ENCODE data around the gene MARCHF2. TPM values are rescaled to one million over a fixed set of nuclear protein-coding genes. Genes with fewer than 3 reads are reported as not detected.
A peak's percentile ranks its signal among the peaks of the same experiment; 100 is the strongest.

MARCHF2 gene
- total and polyA plus RNA-seq, 2 donors (not counting 3 experiments of a cell fraction or from before 2014, with no cell fraction given) = 43.5 to 91.9 TPM

GRCh38 chr19:8367327-8368001 lies 45.6 kb upstream of the MARCHF2 start:
- peak; percentile 96 for DNase-seq (ENCODE audit: low read depth, low spot score)
- H3K4me1 ChIP-seq (ENCODE audit: control insufficient read depth, extremely low read depth, insufficient read depth, low read length) = peaks cover 26% of the 10 kb centered on the region
- dilution Hi-C loops (cut with MboI; ENCODE audit: extremely low pct_ligation_motif_present, low sequenced_read_pairs) = no loop called here
- BruUV-seq (replicated peaks) = no TSS peak
- no peaks in the 10 kb centered on the region for H4K20me1 ChIP-seq (replicated peaks; ENCODE audit: control insufficient read depth, extremely low read depth, insufficient read depth, low read length)
- peak overlapping the region; percentile 42 for H3K27ac ChIP-seq (ENCODE audit: insufficient read depth, low read depth, low read length)
- no peak overlapping the region for H3K9ac ChIP-seq (replicated peaks; ENCODE audit: extremely low read depth, insufficient read depth, low read length)
- H3K9me3 ChIP-seq (replicated peaks; ENCODE audit: control insufficient read depth, insufficient read depth, low read length) = no peaks in the 10 kb centered on the region
- peak; percentile 73 for TF ChIP-seq FOS (IDR thresholded peaks at IDR 0.05; ENCODE audit: borderline replicate concordance, insufficient read depth, low read length)
- TF ChIP-seq JUN (IDR thresholded peaks at IDR 0.05; ENCODE audit: borderline replicate concordance, insufficient read depth, insufficient read length, low read depth) = no peak
- no peak for TF ChIP-seq EZH2 (IDR thresholded peaks at IDR 0.05; ENCODE audit: borderline replicate concordance, low read depth, low read length, severe bottlenecking)
- TF ChIP-seq POLR2A (IDR thresholded peaks at IDR 0.05; ENCODE audit: low read depth, low read length) = peak; percentile 76
- peak; percentile 98 for TF ChIP-seq POLR2AphosphoS5 (IDR thresholded peaks at IDR 0.05; ENCODE audit: insufficient read depth, low read depth, low read length)
- H3K9me1 ChIP-seq (replicated peaks; ENCODE audit: control insufficient read depth, extremely low read depth, insufficient read depth, low read length) = no peaks in the 10 kb centered on the region
- peak overlapping the region; percentile 29 for H3K4me2 ChIP-seq (ENCODE audit: insufficient read depth, low read length)
- H3K4me3 ChIP-seq (replicated peaks in 1 of 3; ENCODE audit: insufficient read depth in 1 of 3, low read depth in 1 of 3, low read length in 3 of 3) = no peak overlapping the region
- FAIRE-seq = peak; percentile 99
- H3K79me2 ChIP-seq (ENCODE audit: control insufficient read depth, insufficient read depth, low read length) = no peaks in the 10 kb centered on the region
- H3K27me3 ChIP-seq (ENCODE audit: control insufficient read depth in 2 of 2, insufficient read depth in 2 of 2, low read length in 2 of 2) = no peaks in the 10 kb centered on the region
- ChIA-PET POLR2A (interaction anchor here (0.9 to 1.6 kb wide), 2 partner anchors 12 to 23 kb away, joined by 4 read pairs; no protein-coding TSS in a partner anchor), CTCF (interaction anchor here (0.9 to 2.1 kb wide), 6 partner anchors 9 to 85 kb away, joined by 3 to 30 read pairs (median 6); partner anchors contain the start of gene MARCHF2)
- intact Hi-C loops (cut with micrococcal nuclease) = loop anchor here (1.0 kb wide), 3 partner anchors 12 to 28 kb away; partner anchors contain the start of gene RAB11B
- H3K36me3 ChIP-seq (ENCODE audit: control insufficient read depth in 2 of 2, extremely low read depth in 1 of 2, insufficient read depth in 2 of 2, low read length in 2 of 2) = peaks cover 0 to under 1% of the 10 kb centered on the region in 2 experiments
- no peak overlapping the region for H2AFZ ChIP-seq (ENCODE audit: low read depth, low read length)
